Left ventricle myocardium inferior (tissue), 1 donor: ENCODE data around the gene ROR1. TPM values are rescaled to one million over a fixed set of nuclear protein-coding genes. Genes with fewer than 3 reads are reported as not detected.
A peak's percentile ranks its signal among the peaks of the same experiment; 100 is the strongest.

Experiments
- DNase-seq: peaks from one replicate; pipeline ENCODE4 v3.0.0-alpha.2; 2020
- H3K27ac ChIP-seq: fragments of 200-600 bp; replicated peaks from 2 replicates; pipeline ENCODE4 v1.8.0; 2021
- H3K27me3 ChIP-seq: fragments of 200-600 bp; 2 replicates; pipeline ENCODE4 v1.8.0; 2021; ENCODE audit warnings: low read depth
- H3K36me3 ChIP-seq: fragments of 200-600 bp; 2 replicates; pipeline ENCODE4 v1.8.0; 2021
- H3K4me1 ChIP-seq: fragments of 200-600 bp; 2 replicates; pipeline ENCODE4 v1.8.0; 2021
- H3K4me3 ChIP-seq: fragments of 200-600 bp; 2 replicates; pipeline ENCODE4 v1.8.0; 2021; ENCODE audit warnings: mild to moderate bottlenecking, moderate library complexity
- H3K9me3 ChIP-seq: fragments of 200-600 bp; replicated peaks from 2 replicates; pipeline ENCODE4 v1.8.0; 2021
- intact Hi-C: fragments of 100-400 bp; cut with micrococcal nuclease; formaldehyde crosslinking; loops from one replicate; pipeline ENCODE4 v1.11.0; 2022
- total RNA-seq: library from RNA; stranded (reverse); fragmentation: NEBNext Ultra II Directional; extraction: Animal tissue kit (Norgen Biotek cat#: 25700); gene quantifications from one replicate; pipeline ENCODE4 v1.2.1, GENCODE V29; 2021
- TF ChIP-seq, protein P1 (sequence below): fragments of 200-600 bp; IDR thresholded peaks from 2 replicates; pipeline ENCODE4 v1.8.0; 2021; ENCODE audit warnings: antibody characterized with exemption, mild to moderate bottlenecking, borderline replicate concordance
- donor health status: DM: no; HTN: yes; CAD: no; lungs with severe emphysema.

Gene ROR1
- total RNA-seq, 1 donor from 2014 or later, result 14.0 TPM

- TF ChIP-seq, protein P1, sequence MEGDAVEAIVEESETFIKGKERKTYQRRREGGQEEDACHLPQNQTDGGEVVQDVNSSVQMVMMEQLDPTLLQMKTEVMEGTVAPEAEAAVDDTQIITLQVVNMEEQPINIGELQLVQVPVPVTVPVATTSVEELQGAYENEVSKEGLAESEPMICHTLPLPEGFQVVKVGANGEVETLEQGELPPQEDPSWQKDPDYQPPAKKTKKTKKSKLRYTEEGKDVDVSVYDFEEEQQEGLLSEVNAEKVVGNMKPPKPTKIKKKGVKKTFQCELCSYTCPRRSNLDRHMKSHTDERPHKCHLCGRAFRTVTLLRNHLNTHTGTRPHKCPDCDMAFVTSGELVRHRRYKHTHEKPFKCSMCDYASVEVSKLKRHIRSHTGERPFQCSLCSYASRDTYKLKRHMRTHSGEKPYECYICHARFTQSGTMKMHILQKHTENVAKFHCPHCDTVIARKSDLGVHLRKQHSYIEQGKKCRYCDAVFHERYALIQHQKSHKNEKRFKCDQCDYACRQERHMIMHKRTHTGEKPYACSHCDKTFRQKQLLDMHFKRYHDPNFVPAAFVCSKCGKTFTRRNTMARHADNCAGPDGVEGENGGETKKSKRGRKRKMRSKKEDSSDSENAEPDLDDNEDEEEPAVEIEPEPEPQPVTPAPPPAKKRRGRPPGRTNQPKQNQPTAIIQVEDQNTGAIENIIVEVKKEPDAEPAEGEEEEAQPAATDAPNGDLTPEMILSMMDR, result no peak
- H3K4me3 ChIP-seq, result no peak overlapping the region
- no peak overlapping the region for H3K27ac ChIP-seq
- peaks cover 9% of the 10 kb centered on the region for H3K4me1 ChIP-seq
- no peaks in the 10 kb centered on the region for H3K27me3 ChIP-seq
- DNase-seq, result no peak
- intact Hi-C loops, result no loop called here
- no peaks in the 10 kb centered on the region for H3K9me3 ChIP-seq
- H3K36me3 ChIP-seq, result no peaks in the 10 kb centered on the region
Observed at GRCh38 chr1:63742526-63742925, 31.3 kb upstream of the ROR1 start.

GRCh38 chr1:63743781-63744180 lies 30.0 kb upstream of the ROR1 start:
- intact Hi-C loops, result no loop called here
- Histone ChIP-seq H3K4me3 (no peak overlapping the region), H3K27ac (no peak overlapping the region), H3K4me1 (peaks cover 17% of the 10 kb centered on the region), H3K27me3 (no peaks in the 10 kb centered on the region), H3K36me3 (no peaks in the 10 kb centered on the region), H3K9me3 (no peaks in the 10 kb centered on the region)
- TF ChIP-seq, protein P1, result no peak
- no peak for DNase-seq

DNA sequence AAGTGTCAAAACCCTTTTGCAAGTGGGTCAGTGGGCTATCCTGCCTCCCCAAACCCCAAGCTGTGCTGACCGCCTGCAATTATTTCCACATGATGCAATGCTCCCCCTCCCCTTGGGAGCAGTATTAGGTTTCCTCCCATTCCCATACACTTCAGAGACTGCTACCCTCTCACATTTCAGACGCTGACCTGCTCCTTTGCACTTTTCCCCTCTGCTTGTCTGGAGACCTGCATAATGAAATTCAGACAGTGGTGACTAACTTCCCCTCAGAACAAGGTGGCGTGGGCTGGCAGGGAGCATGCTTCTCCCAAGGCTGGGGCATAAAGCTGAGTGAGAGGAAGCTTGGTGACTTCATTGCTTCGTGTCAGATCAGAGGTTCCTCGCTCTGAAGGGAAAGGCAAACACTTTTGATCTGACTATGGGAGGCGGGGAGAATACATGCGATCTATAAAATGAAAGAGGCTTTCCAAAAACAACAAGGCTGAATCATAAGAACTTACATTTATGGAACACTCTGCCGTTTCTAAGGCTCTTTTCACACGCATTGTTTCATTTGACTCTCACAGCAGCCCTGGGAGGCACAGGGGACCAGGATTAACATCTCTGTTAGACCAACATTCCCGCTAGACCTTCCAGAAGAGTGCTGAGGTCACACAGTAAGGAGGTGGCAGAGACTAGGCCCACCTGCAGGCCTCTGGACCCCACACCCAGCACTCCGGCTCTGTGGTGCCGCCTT lies 27.5 kb upstream of the ROR1 start:
- DNase-seq, result no peak
- Histone ChIP-seq H3K4me3 (no peak overlapping the region), H3K9me3 (no peaks in the 10 kb centered on the region), H3K27me3 (no peaks in the 10 kb centered on the region), H3K4me1 (peaks cover 17% of the 10 kb centered on the region), H3K27ac (no peak overlapping the region), H3K36me3 (no peaks in the 10 kb centered on the region)
- TF ChIP-seq, protein P1, result no peak
- intact Hi-C loops, result no loop called here

DNA sequence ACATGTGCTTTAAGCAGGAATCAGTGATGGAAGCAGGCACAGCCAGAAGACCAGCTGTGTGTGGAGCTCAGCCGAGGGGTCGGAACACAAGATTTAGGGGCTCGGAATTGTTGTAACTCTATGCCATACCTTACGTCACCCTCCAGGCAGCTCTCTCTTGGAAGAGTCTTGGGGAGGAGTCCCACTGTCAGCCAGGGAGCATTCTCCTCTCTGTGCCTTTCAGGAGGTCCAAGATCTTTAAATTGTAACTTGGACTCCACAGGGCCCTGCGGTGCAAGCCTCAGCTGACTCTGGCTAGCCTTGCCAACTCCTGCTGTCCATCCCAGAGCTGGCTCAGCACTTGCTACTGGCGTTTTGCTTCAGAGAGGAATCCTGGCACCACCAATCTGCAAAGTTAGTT lies 26.4 kb upstream of the ROR1 start:
- Histone ChIP-seq H3K36me3 (no peaks in the 10 kb centered on the region), H3K27me3 (no peaks in the 10 kb centered on the region), H3K9me3 (no peaks in the 10 kb centered on the region), H3K4me1 (peaks cover 17% of the 10 kb centered on the region), H3K27ac (no peak overlapping the region), H3K4me3 (no peak overlapping the region)
- intact Hi-C loops, result no loop called here
- TF ChIP-seq, protein P1, result no peak
- DNase-seq, result peak; percentile 34

DNA sequence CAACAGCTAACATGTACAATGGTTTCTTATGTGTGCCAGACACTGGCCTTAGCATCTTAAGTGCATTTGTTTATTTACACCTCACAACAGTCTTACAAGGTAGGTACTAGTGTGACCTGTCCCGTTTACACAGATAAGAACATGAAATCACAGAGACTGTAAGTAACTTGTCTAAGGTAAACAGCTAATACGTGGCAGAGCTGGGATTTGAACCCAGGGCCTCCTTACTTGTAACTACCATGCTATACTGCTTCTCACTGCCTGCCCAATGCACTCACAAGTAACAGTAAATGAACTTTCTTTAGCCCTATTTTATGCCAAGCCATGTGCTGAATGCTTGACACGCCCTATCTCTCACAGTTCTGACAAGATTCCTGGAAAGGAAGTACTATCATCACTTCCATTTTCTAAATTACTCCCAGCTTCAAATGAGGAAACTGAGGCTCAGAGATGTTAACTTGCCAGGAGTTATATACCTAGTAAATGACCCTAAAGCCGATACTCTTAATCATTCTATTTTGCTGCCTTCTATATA lies 25.7 kb upstream of the ROR1 start:
- H3K36me3 ChIP-seq, result no peaks in the 10 kb centered on the region
- intact Hi-C loops, result no loop called here
- no peaks in the 10 kb centered on the region for H3K9me3 ChIP-seq
- H3K4me3 ChIP-seq, result no peak overlapping the region
- TF ChIP-seq, protein P1, result no peak
- H3K27me3 ChIP-seq, result no peaks in the 10 kb centered on the region
- DNase-seq, result no peak
- H3K27ac ChIP-seq, result no peak overlapping the region
- peaks cover 17% of the 10 kb centered on the region for H3K4me1 ChIP-seq
